LNCAP (cell line): Measurements from ENCODE around the gene MGLL.

Source experiments
- CTCF ChIP-seq: fragments of 450-650 bp; IDR thresholded peaks from 2 replicates; pipeline ENCODE4 v1.5.1; 2017; ENCODE audit warnings: mild to moderate bottlenecking

The MGLL gene

GRCh38 chr3:127775398-127776109 is 46.8 kb downstream of the MGLL start:
- TF ChIP-seq CTCF: no peak

GRCh38 chr3:127774647-127775046 is 47.7 kb downstream of the MGLL start:
- TF ChIP-seq CTCF: no peak

GRCh38 chr3:127773752-127774395 is 48.4 kb downstream of the MGLL start:
- TF ChIP-seq CTCF: no peak

GRCh38 chr3:127772827-127773751 is 49.2 kb downstream of the MGLL start:
- TF ChIP-seq CTCF: no peak

GRCh38 chr3:127772273-127772672 is 50.0 kb downstream of the MGLL start:
- TF ChIP-seq CTCF: no peak

- TF ChIP-seq CTCF: no peak
Measured at GRCh38 chr3:127771746-127772145, 50.6 kb downstream of the MGLL start.

- no peak for TF ChIP-seq CTCF
Measured at GRCh38 chr3:127770671-127771355, 51.5 kb downstream of the MGLL start.
